HG02981 (cell line): ENCODE data around the gene PLSCR1.

Experiments
- ATAC-seq: cut with Tn5 transposase; IDR thresholded peaks from one replicate; pipeline ENCODE4 v1.9.1; 2021; ENCODE audit warnings: mild to moderate bottlenecking, moderate library complexity; ENCODE audit not compliant: unreplicated experiment

Gene PLSCR1, protein sequence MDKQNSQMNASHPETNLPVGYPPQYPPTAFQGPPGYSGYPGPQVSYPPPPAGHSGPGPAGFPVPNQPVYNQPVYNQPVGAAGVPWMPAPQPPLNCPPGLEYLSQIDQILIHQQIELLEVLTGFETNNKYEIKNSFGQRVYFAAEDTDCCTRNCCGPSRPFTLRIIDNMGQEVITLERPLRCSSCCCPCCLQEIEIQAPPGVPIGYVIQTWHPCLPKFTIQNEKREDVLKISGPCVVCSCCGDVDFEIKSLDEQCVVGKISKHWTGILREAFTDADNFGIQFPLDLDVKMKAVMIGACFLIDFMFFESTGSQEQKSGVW

DNA sequence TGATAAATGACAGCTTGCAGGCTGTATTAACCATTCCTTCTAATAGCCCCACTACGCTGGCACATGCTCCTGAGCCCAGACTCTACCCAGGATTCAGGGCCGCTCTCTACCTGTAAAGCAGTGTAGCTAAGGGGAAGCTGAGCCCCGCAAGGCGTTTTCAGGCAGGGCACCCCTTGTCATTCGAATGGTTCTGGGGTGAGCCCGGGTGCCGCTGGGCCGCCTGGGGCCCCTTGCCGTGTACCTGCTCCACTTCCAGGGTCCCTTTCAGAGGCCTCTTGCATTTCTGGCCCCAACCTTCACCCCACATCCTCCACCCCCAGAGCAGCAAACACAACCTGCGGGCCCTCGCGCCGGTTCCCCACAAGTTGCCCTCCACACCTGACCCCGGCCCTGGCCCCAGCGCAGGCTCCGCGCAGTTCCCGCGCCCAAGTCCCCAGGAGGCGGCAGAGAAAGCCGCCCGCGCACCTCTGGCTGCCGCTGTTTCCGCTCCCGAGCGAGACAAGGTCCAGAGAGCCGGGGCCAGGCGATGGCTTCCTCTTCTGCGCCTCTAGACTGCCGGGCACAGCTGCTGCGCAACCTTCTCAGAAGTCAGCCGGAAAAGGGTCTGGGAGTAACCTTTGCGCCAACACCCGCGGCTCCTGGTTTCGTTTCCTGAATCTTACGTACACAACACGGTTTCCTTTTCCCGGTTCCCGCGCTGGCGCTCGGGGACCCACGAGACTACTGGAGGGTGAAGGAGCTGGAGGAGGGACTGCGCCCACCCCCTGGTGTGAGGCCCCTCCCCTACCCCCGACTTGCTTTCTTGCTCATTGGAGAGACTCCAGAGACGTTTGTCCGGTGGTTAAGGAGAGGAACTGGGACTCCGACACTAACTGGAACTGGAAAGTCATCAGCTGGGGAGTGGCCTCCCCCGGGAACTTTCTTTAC lies at the start of gene PLSCR1:
PLSCR1 (minus strand) TSS at position 606 of the 927 bp plus-strand sequence. CDS start 8,055 bp downstream, outside the sequence.
- ATAC-seq = peak; percentile 84

DNA sequence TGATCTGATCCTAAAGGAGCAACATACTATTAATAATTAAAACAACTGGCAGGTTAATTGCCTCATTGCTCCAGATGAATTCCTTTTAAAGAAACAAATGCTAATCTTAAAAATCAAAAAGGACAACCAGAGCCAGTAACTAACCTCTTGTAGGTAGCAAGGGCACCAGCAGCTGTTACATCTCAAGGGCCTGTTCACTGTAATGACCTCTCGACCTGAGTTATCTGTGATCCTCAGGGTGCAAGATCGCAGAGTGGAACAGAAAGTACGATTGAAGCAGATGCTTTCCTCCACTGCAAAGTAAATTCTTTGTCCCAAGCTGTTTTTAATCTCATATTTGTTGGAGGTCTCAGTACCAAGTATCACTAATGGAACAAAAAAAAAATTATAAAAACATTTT lies 49.4 kb upstream of the PLSCR1 start:
- ATAC-seq = no peak

DNA sequence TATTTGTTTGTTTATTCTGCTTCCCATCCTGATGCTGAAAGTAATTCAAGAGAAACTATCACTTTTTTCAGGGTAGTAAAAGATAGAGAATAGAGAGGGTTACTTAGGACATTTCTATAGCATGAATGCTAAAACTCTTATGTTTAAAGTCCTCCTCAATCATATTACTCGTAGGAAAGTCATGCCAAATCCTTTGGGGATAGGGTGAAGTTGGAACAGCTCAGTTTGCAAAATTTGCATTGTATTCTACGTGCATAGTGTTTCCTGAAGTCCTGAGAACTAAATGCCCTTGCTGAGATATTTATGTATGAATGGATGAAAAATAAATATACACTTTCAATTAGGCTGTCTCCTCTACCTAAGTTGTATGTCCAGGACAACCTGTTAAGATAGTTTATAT lies 46.1 kb upstream of the PLSCR1 start:
- ATAC-seq = no peak

DNA sequence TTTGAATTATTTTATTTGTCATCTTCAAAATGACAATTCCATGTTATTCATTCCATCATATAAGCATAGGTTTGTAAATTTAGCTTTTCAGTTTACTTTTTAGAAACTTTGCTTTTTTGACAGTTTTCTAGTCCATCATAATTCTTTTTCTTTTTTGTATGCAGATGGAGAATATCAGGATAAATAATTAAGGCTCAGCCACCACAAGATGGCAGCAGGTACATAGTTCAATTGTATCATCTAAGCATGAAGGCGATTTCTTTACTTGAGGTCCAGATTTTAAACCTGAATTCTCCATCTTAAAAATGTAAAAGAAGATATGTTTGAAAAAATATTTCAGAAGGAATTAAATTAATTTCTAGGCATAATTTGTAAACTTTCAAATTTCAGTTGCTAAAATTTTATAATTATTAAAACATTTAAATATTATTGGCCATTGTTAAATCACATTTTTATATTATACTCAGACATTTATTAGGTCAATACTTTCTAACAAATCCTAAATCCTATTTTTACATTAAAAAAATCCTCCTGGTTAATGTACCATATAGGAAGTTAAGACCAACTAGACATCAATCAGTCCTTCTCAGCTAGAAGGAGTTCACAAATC lies 45.6 kb upstream of the PLSCR1 start:
- peak; percentile 53 for ATAC-seq

DNA sequence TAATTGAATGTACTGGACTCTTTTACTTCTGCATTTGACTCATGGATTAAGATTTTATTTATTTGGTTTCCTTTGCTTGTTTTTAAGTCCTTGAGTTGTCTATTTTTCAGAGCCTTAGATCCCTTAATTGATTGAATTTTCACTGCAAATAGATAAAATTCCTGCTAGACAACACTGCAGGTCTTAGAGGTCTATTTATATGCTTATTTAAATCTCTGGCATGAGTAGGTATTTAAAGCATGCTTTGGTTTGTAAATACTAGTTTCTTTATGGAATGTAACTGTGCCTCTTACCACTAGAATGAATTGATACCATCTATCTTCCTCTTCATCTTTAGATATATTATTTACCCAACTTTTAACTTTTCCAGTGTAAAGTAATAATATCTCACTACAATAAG lies 40.7 kb upstream of the PLSCR1 start:
- no peak for ATAC-seq

DNA sequence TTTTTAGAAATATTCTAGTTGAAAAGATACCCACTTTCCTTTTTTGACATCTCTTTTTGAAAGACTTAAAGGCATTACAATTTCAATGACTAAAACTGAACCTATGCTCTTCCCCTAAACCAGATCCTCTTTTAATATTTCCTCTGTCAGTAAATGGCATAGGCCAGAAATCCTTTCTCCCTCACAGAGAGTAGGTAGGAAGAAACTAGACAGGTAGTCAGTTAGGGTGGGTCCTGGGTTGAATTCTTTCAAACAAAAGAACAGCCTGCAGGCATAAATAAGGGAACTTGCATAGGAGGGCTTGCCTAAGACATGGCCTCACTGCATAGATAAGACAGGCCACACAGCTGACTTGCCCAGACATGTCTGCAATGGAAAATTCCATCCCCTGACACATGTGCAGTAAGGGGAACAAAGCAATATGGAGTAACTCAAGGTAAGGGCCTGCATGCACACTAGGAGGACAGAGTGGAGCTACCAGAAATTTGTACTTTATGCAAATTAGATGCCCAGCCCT lies 37.6 kb upstream of the PLSCR1 start:
- ATAC-seq = no peak

DNA sequence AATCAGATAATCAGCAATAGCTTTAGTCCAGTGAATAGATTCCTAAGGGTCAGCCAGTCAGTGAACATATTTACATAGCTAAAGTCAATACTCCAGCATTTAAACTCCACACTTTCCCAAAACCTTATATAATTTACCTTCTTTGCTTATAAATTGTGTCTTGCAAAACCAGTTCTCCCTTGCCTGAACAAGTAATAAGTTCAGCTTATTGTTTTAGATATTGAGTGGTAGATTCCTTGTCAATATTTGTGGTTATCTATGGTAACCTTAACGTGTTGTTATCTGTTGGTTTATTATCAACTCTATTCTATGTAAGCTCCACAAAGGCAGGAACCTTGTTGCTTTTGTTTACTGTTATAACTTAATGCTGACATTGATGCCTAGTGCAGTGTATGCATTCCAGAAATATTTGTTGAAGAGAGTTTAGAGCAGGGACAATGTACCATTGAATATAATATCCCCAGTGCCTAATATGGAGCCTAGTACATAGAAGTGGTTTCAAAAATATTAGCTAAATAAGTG lies 36.7 kb upstream of the PLSCR1 start:
- ATAC-seq = no peak

DNA sequence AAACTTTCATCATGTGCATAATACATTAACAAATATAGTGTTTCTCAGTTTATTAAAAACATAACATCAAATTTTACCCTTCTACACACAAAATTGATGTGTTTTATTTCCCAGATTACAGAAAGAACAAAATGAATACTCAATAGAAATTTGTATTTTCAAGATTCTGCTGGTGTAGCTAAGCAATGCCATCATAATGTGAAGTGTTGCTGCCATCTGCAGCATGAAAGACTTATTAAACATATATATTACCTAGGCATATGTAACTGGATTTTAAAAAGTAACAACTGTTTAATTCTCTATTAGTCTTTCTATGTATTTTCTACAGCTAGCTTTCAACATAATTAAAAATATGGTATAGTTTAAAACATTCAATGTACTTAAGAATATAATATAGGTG lies 33.3 kb upstream of the PLSCR1 start:
- ATAC-seq = peak; percentile 72

DNA sequence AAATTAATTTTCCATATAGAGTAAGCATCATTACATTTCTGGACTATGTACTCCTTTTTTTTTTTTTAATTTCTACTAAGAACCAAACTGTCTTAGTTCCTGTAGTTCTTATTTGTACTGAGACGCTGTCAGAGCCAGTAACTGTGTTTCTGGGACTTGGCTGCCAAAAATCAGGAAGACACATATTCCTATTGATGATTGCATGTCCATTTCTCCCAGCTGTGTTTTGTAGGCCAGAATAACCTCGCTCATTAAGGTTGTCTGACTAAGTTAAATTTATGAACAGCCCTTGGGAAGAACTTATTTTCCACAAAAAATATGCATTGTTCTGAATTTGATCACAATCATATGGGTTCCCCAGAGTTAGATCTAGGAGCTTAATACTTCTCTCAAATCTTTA lies 31.2 kb upstream of the PLSCR1 start:
- no peak for ATAC-seq

DNA sequence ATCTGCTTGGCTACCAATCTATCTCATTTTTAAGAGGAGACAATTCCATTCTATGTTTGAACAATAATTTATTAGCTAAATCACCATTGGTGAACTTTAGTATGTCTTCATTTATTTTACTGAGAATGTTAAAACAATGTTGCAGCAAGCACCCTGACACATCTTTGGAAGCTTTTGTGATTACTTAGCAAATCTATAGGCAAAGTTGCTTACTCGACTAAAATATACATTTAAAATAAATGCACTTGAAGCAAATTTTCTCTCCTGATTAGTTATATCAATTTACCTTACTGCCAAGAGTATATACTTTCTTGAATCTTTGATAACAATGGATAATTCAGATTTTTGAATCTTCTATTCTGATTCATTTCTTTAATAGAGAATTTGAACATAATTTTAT lies 29.8 kb upstream of the PLSCR1 start:
- ATAC-seq = no peak

DNA sequence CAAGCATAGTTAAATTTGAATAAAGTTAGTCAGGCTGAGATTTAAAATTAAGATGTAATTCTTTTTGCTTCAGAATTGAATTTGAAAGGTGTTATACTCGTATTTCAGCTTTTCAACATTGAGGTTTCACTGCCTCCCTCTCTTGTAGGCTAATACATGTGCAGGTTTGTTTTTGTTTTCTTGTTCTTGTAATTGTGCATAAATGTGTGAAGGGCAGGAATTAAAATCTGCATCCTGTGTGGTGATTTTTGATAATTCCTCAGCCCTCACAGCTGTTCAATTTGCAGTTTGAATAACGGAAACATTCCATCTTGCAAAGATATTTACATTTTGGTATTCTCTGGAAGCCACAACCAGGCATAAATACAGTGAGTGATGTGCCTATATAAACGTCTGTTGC lies 24.9 kb upstream of the PLSCR1 start:
- no peak for ATAC-seq

DNA sequence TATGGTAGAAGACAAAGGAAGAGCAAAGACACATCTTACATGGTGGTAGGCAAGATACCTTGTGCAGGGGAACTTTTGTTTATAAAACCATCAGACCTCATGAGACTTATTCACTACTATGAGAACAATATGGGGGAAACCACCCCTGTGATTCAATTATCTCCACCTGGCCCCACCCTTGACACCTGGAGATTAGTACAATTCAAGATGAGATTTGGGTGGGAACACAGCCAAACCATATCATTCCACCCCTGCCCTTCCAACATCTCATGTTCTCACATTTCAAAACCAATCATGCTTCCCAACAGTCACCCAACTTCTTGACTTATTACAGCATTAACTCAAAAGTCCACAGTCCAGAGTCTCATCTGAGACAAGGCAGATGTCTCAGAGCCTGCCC lies 21.7 kb upstream of the PLSCR1 start:
- ATAC-seq = no peak

DNA sequence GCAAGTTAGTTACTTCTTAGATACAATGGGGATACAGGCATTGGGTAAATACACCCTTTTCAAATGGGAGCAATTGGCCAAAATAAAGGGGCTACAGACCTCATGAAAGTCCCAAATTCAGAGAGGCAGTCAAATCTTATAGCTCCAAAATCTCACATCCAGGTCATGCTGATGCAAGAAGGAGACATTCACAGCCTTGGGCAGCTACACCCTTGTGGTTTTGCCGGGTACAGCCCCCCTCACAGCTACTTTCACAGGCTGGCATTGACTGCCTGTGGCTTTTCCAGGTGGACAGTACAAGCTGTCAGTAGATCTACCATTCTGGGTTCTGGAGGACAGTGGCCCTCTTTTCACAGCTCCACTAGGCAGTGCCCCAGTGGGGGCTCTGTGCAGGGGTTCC lies 17.5 kb upstream of the PLSCR1 start:
- ATAC-seq = no peak

DNA sequence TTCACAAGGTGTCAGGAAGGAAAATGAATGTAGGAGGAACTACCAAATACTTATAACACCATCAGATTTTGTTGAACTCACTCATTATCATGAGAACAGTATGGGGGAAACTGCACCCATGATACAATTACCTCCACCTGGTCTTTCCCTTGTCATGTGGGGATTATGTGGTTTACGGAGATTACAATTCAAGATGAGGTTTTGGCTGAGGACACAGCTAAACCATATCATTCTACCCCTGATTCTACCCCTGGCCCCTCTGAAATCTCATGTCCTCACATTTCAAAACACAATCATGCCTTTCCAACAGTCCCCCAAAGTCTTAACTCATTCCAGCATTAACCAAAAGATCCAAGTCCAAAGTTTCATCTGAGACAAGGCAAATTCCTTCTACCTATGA lies 17.1 kb upstream of the PLSCR1 start:
- no peak for ATAC-seq

DNA sequence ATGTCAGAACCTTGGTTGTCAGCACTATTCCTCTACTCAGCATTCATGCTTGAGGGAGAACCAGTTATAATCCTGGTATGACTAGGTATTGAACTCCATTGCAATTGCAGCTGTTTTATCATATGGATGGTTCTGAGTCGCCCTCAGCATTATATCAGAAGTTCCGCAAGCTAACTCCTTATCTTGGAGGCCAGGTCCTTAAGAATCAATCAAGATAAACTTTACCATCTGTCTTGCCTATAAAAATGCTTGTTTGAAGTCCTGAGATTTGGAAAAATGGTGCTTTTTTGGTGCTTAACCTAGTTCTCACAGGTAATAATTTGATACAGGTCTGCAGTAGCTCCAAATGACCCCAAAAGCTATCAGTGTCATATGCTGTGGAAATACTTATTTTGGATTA lies 16.3 kb upstream of the PLSCR1 start:
- no peak for ATAC-seq

DNA sequence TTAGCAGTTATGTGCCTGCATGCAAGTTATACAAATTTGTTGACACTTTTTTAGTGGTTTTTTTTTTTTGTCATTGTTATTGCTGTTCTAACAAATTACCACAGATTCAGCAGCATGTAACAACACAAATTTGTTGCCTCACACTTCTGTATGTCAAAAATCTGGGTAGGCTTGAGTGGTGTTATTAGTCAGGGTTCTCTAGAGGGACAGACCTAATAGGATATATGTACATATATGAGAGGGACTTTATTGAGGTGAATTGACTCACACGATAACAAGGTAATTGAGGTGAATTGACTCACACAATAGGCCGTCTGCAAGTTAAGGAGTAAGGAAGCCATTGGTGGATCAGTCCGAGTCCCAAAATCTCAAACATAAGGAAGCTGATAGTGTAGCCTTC lies 15.0 kb upstream of the PLSCR1 start:
- ATAC-seq = no peak

DNA sequence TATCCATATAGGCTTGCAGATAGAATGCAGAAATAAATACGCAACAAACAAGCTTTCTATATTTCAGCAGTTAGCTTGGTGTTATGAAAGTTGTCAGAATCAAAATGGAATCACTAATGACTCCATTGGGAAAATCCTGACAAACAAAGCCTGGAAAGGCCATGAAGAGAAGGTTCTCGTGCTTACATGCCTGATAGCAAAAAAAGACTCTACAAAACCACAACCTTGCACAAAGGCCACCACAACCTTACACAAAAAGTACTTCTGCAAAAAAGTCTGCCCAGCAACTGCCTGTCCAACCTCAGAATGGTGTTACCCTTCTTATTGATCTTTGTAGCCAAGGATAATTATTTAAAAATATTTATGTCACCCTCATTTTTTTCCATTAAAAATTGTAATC lies 14.4 kb upstream of the PLSCR1 start:
- no peak for ATAC-seq

DNA sequence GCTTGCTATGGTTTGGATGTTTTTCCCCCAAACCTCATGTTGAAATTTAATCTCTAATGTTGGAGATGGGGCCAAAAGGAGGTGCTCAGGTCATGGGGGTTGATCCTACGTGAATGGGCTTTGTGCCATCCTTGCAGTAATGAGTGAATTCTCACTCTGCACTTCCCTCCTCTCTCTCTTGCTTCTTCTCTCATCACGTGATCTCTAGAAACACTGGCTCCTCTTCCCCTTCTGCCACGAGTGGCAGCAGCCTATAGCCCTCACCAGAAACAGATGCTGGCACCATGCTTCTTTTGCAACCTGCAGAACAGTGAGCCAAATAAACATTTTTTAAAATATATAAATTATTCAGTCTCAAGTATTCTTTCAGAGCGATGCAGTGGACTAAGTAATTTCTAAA lies 13.3 kb upstream of the PLSCR1 start:
- ATAC-seq = no peak

DNA sequence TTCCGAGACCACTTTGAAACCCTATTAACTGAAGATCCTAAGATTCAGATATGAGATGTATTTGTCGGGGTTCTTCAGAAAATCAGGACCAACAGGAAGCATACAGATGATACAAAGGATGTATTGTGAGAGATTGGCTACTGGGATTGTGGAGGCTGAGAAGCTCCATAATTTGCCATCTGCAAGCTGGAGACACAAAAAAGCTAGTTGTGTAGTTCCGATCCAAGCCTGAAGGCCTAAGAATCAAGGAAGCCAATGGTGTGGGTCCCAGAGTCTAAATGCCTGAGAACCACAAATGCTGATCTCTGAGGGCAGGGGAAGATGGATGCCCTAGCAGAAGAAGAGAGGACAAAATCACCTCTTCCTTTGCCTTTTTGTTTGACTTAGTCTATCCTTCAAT lies 10.9 kb upstream of the PLSCR1 start:
- no peak for ATAC-seq

DNA sequence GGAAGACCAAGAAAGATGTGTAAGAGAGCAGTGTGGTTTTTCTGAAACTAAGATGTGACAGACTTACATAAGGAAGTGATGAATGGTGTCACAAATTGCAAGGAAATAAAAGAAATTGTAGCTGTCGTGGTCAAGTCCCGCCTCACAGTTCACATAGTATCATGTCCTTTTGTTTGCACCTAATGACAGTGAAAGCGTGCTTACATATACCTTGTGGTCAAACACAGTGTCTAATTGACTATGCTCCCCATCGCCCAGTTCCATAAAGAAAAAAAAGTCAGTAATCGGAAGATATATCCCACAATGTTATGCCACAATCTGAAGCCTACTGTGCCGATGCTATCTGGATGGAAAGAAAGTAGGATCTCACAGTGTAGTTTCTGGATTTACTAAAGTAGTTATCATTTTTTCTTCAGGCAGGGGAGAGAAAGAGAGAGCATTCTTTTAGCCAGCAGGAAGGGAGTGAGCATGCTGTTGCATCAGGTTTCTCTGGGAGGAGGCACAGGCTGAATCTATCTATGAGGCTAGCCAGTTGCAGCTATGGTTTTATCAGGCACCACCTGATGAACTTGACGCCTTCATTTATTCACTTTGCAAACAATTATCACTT lies 9.8 kb upstream of the PLSCR1 start:
- no peak for ATAC-seq
